Stimulated activated naive CD4-positive, alpha-beta T cell (primary cell): ENCODE measurements around the gene MYO7B.

Experiments used
- DNase-seq, 6 experiments: peaks; one replicate each; lab custom pipeline; 2025; lab: John Stamatoyannopoulos, UW

MYO7B gene

GRCh38 chr2:127663566-127664064, 128.1 kb downstream of the MYO7B start:
- DNase-seq: no peak

DNA sequence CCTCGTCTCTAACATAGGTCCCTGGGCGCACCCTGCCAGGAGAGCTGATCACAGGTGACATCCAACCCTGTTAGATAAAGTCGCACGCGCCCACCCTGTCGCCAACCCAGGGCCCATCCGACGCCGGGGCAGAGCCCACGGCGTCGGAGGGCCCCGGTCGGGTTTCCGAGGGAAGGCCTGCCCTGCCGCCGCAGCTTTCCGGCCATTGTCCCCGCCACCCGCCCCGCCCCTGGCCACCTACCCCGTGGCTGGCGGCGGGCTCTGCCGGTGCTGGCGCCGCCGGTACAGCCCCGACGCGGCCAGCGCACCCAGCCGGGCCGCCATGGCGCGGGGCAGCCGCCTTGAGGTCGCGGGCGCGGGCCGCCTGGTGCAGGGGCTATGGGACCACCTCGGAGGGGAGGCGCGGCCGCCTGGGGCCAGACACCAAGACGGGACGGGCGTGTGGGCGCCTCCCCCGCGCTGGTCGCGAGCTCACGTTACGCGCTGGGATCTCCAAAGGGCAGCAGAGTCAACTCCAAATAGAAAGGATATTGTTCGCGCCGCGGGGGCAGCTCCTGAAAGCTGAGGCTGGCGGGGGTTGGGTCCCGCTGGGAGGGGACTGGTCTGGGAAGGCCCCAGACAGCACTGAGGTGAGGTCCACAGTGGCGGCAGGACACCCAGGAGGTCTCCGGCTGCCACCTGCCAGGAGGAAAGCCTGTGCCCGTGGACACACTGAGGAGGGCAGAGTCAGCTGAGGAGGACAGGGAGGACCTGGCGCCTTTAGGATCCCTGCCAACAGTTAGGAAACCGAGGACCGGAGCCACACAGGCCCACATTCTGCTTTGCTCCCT, 128.8 kb downstream of the MYO7B start:
- DNase-seq: no peak

DNA sequence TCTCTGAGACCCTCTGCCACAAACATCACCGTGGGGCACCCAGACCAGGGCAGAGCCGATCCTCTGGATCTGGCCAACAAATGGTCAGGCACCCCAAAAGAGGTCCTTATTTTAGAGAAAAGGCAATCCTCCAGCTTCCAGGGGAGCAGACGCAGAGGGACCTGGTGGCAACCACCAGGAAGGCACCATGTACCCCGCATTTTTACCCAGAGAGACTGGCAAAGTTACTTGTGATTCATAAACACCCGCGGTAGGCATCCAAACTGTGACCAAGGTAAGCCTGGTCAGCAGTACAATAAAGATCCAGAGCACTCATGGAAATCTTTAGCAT, 129.4 kb downstream of the MYO7B start:
- DNase-seq: no peak

- no peak for DNase-seq
Measured at GRCh38 chr2:127665267-127665893, 129.9 kb downstream of the MYO7B start.

GRCh38 chr2:127669056-127669455, 133.6 kb downstream of the MYO7B start:
- DNase-seq: no peak

DNA sequence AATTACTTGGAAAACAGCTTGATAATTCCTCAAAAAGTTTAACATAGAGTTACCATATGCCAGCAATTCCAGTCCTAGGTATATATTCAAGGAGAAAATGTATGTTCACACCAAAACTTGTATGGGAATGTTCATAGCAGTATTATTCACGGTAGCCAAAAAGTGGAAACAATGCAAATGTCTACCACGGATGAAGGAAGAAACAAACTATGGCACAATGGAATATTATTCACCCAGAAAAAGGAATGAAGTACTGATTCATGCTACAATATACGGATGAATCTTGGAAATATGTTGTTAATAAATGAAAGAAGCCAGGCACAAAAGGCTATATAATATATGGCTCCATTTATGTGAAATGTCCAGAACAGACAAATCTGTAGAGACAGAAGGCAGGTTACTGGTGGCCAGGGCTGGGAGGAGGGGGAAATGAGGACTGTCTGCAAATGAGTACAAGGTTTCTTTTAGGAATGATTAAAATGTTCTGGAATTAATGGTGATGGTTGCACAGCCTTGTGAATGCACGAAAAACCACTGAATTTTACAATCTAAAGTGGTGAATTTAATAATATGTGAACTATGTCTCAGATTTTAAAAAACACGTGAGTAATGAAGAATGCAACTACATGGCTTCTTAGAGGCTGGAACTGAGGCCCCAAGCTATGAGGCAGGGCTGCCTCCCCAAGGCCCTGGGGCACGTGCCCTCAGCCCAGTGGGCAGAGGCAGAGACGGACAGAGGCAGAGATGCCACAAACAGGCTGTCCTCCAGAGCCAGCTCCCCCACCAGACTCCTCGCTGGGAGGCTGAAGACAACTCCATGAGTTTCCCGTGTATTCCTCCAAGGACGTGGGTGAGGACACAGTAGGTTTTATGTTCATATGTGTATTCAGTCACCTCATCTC, 134.8 kb downstream of the MYO7B start:
- no peak for DNase-seq

GRCh38 chr2:127670957-127671290, 135.4 kb downstream of the MYO7B start:
- DNase-seq: no peak

- DNase-seq: no peak
Measured at GRCh38 chr2:127671557-127672302, 136.2 kb downstream of the MYO7B start.

GRCh38 chr2:127672341-127673224, 137.1 kb downstream of the MYO7B start:
- no peak for DNase-seq

GRCh38 chr2:127673291-127674069, 138.0 kb downstream of the MYO7B start:
- DNase-seq: no peak

- peak in 2 of 6 experiments; percentile 16 to 28 for DNase-seq
Measured at GRCh38 chr2:127674241-127675209, 139.0 kb downstream of the MYO7B start.

GRCh38 chr2:127675331-127676261, 140.1 kb downstream of the MYO7B start, which contains the start of gene LIMS2:
TSS of gene LIMS2 (minus strand) at chr2:127675530. CDS start at chr2:127675024, 506 bp downstream.
- no peak for DNase-seq

GRCh38 chr2:127676906-127677305, 141.4 kb downstream of the MYO7B start:
- no peak for DNase-seq

- no peak for DNase-seq
Measured at GRCh38 chr2:127678531-127678930, 143.0 kb downstream of the MYO7B start.

DNA sequence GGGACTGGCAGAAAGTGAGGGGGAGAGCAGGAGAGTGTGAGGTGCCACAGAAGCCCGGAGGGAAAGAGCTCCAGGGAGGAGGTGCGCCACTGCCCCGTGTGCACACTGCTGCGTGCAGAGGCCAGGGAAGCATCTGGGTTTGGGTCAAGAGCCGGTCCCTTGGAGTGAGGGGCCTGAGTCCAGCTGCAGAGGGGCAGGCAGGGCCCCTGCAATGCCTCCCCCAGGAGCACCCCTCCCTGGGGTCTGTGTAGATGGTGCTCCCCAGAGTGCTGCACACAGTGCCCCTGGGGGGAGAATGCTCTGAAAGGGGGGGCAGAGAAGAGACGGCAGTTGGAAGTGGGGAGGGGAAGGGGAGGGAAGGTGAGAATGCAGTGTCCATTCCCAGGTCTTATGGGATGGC, 143.5 kb downstream of the MYO7B start:
- DNase-seq: no peak

DNA sequence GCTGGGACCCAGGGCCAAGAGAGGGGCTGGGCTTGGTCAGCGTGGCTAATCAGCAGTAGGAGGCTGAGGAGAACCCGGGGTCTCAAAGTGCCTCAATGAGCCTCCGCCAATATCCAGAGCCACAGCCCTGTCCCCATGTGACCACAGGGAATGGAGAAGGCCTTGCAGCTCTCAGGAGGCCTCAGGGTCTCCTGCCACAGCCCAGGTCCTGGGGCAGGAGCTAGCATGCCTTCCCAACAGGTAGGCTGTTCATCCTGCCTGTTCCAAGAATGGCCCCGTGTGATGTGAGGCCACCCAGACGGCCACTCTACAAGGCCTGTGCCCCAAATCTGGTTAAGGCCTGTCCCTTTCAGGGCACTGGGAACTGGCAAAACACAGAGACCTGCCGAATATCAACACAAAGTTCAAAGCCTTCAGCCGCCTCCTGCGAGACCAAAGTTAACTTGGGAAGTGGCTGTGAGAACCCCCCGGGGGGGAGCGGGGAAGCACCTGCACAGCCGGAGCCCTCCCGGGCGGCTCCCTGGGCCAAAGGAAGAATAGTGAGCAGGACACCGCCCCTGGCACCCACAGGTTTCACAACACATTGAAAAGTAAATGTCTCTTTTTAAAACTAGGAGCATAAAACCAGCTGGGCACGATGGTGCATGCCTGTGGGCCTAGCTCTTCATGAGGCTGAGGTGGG, 144.3 kb downstream of the MYO7B start:
- DNase-seq: no peak

- no peak for DNase-seq
Measured at GRCh38 chr2:127680706-127681287, 145.3 kb downstream of the MYO7B start.
